RWPE1 (cell line): Measurements from ENCODE around the gene NAIF1.

Experiments
- CTCF ChIA-PET: fragments of 350-600 bp; sonication (Branson Sonifier 250); formaldehyde crosslinking; extraction: SDS; loops from one replicate; lab custom pipeline; 2021; lab: Yijun Ruan, JAX
- POLR2A ChIA-PET: fragments of 400-600 bp; formaldehyde crosslinking; extraction: SDS; loops from one replicate; lab custom pipeline; 2020; ENCODE audit warnings: antibody characterized with exemption; ENCODE audit not compliant: low non-redundant PET; lab: Yijun Ruan, JAX
- DNase-seq: peaks from one replicate; pipeline ENCODE4 v3.0.0; 2012; ENCODE audit warnings: low spot score
- H3K27ac ChIP-seq: fragments of 450-650 bp; 2 replicates; pipeline ENCODE4 v1.5.1; 2017
- CTCF ChIP-seq: fragments of 450-650 bp; conservative IDR thresholded peaks from 2 replicates; pipeline ENCODE4 v1.5.1; 2017; ENCODE audit warnings: low read depth, mild to moderate bottlenecking

Gene NAIF1

GRCh38 chr9:128055344-128056040 is 11.6 kb downstream of the NAIF1 start:
- DNase-seq, result no peak
- no peak for TF ChIP-seq CTCF
- CTCF ChIA-PET, result interaction anchor here (1.1 to 1.8 kb wide), 2 partner anchors 20 to 62 kb away, joined by 7 to 9 read pairs; no protein-coding TSS in a partner anchor
- POLR2A ChIA-PET, result interaction anchor here (0.6 kb wide), 1 partner anchor 11 kb away, joined by 3 read pairs; no protein-coding TSS in a partner anchor
- peak overlapping the region; percentile 26 for H3K27ac ChIP-seq

GRCh38 chr9:128054087-128054486 is 13.0 kb downstream of the NAIF1 start:
- POLR2A ChIA-PET, result no interaction called here
- H3K27ac ChIP-seq, result no peak overlapping the region
- TF ChIP-seq CTCF, result no peak
- no peak for DNase-seq
- CTCF ChIA-PET, result interaction anchor here (1.8 kb wide), 1 partner anchor 64 kb away, joined by 9 read pairs; no protein-coding TSS in a partner anchor

GRCh38 chr9:128053560-128053959 is 13.6 kb downstream of the NAIF1 start:
- no peak for TF ChIP-seq CTCF
- no peak overlapping the region for H3K27ac ChIP-seq
- CTCF ChIA-PET, result interaction anchor here (1.8 kb wide), 1 partner anchor 64 kb away, joined by 9 read pairs; no protein-coding TSS in a partner anchor
- POLR2A ChIA-PET, result no interaction called here
- no peak for DNase-seq

GRCh38 chr9:128051932-128052709 is 15.0 kb downstream of the NAIF1 start:
- POLR2A ChIA-PET, result interaction anchor here (0.7 kb wide), 1 partner anchor 225 kb away, joined by 3 read pairs; no protein-coding TSS in a partner anchor
- TF ChIP-seq CTCF, result no peak
- CTCF ChIA-PET, result interaction anchor here (0.6 to 1.4 kb wide), 6 partner anchors 17 to 109 kb away, joined by 3 to 7 read pairs (median 4); no protein-coding TSS in a partner anchor
- peak overlapping the region; percentile 8 for H3K27ac ChIP-seq
- DNase-seq, result peak; percentile 55

GRCh38 chr9:128049843-128050242 is 17.3 kb downstream of the NAIF1 start:
- CTCF ChIA-PET, result interaction anchor here (0.7 to 1.3 kb wide), 3 partner anchors 31 to 106 kb away, joined by 3 to 6 read pairs (median 4); no protein-coding TSS in a partner anchor

More at GRCh38 chr9:128049843-128050242, 17.3 kb downstream of the NAIF1 start:
- POLR2A ChIA-PET, result no interaction called here
- no peak for TF ChIP-seq CTCF
- H3K27ac ChIP-seq, result peak overlapping the region; percentile 51
- no peak for DNase-seq
